B cell (primary cell): ENCODE measurements around the gene VIPR2. TPM values are rescaled to one million over a fixed set of nuclear protein-coding genes. Genes with fewer than 3 reads are reported as not detected.

Experiments used
- ATAC-seq: fragments of 200-7000 bp; cut with Tn5 transposase; one replicate; pipeline ENCODE4 v1.10.0; 2021; ENCODE audit warnings: low read depth, mild to moderate bottlenecking, moderate number of reproducible peaks, moderate library complexity
- CTCF ChIA-PET: fragments of 350-600 bp; sonication (Branson Sonifier 250); formaldehyde crosslinking; loops from one replicate; lab custom pipeline; 2021; ENCODE audit warnings: antibody characterized with exemption, inconsistent platforms; lab: Charles Lee
- POLR2A ChIA-PET: fragments of 350-600 bp; sonication (Branson Sonifier 250); formaldehyde crosslinking; loops from one replicate; lab custom pipeline; 2021; ENCODE audit warnings: antibody characterized with exemption; lab: Charles Lee
- DNase-seq: peaks from one replicate; pipeline ENCODE4 v3.0.0; 2013
- H2AFZ ChIP-seq: 2 replicates; pipeline ENCODE4 v1.6.1; 2012; ENCODE audit warnings: mild to moderate bottlenecking, low read depth, low read length; ENCODE audit not compliant: insufficient read depth, poor library complexity, severe bottlenecking
- H3K27ac ChIP-seq, 2 donors: 1 replicate in 1 of 2; 2 replicates in 1 of 2; pipeline ENCODE4 v1.5.1; 2012 to 2013; ENCODE audit warnings: low read length in 2 of 2, mild to moderate bottlenecking in 2 of 2, moderate library complexity in 1 of 2
- H3K27me3 ChIP-seq, 4 experiments: fragments of 200-600 bp in 1 of 4; sonication (generic) in 1 of 4; replicated peaks in 1 of 4; 1 replicate in 2 of 4; 2 replicates in 2 of 4; pipeline versions ENCODE4 v1.6.1 to v1.7.0; 2013 to 2016; ENCODE audit warnings: low read length in 3 of 4, mild to moderate bottlenecking in 2 of 4, mixed read lengths in 1 of 4, moderate library complexity in 1 of 4; ENCODE audit not compliant: insufficient read depth in 4 of 4, control insufficient read depth in 3 of 4; ENCODE audit errors: control extremely low read depth in 1 of 4
- H3K36me3 ChIP-seq, 2 experiments: replicated peaks in 1 of 2; 1 replicate in 1 of 2; 2 replicates in 1 of 2; pipeline versions ENCODE4 v1.6.1 to v1.7.1; 2013; ENCODE audit warnings: low read length in 1 of 2; ENCODE audit not compliant: insufficient read depth in 2 of 2, control insufficient read depth in 1 of 2; ENCODE audit errors: control extremely low read depth in 1 of 2, extremely low read depth in 1 of 2
- H3K4me1 ChIP-seq, 2 donors: fragments of 200-600 bp in 1 of 2; sonication (generic) in 1 of 2; 1 replicate in 1 of 2; 2 replicates in 1 of 2; pipeline versions ENCODE4 v1.5.1 to v1.6.1; 2013 to 2017; ENCODE audit warnings: low read length in 2 of 2; ENCODE audit not compliant: control insufficient read depth in 2 of 2, insufficient read depth in 2 of 2
- H3K4me2 ChIP-seq: replicated peaks from 2 replicates; pipeline ENCODE3; 2012; ENCODE audit warnings: mild to moderate bottlenecking, low read depth, low read length; ENCODE audit not compliant: poor library complexity, severe bottlenecking
- H3K4me3 ChIP-seq, 5 experiments: fragments of 200-600 bp in 1 of 5; sonication (generic) in 1 of 5; 1 replicate in 3 of 5; 2 replicates in 2 of 5; pipeline versions ENCODE4 v1.5.1 to v1.7.0; 2011 to 2016; ENCODE audit warnings: low read length in 4 of 5, mild to moderate bottlenecking in 4 of 5, low read depth in 2 of 5, control low read depth in 1 of 5, moderate library complexity in 1 of 5; ENCODE audit not compliant: insufficient read depth in 1 of 5; ENCODE audit errors: control extremely low read depth in 1 of 5, extremely low read depth in 1 of 5
- H3K79me2 ChIP-seq: fragments of 200-600 bp; sonication (generic); one replicate; pipeline ENCODE4 v1.6.0; 2016; ENCODE audit warnings: low read length; ENCODE audit not compliant: control insufficient read depth, insufficient read depth
- H3K9ac ChIP-seq: fragments of 200-600 bp; sonication (generic); 2 replicates; pipeline ENCODE4 v1.6.1; 2017; ENCODE audit warnings: mild to moderate bottlenecking, low read length, moderate library complexity
- H3K9me3 ChIP-seq, 3 donors: one replicate each; pipeline versions ENCODE4 v1.6.1 to v1.7.1; 2013; ENCODE audit warnings: low read length in 2 of 3; ENCODE audit not compliant: control insufficient read depth in 2 of 3, insufficient read depth in 1 of 3; ENCODE audit errors: control extremely low read depth in 1 of 3
- H4K20me1 ChIP-seq: 2 replicates; pipeline ENCODE4 v1.6.0; 2012; ENCODE audit warnings: mild to moderate bottlenecking, low read length; ENCODE audit not compliant: insufficient read depth, control insufficient read depth, poor library complexity, severe bottlenecking
- H3K27ac Mint-ChIP-seq: one replicate; pipeline ENCODE4 v1.8.0; 2021; ENCODE audit warnings: mixed read lengths
- H3K27me3 Mint-ChIP-seq: one replicate; pipeline ENCODE4 v1.8.0; 2021; ENCODE audit warnings: mixed read lengths
- H3K4me1 Mint-ChIP-seq: one replicate; pipeline ENCODE4 v1.8.0; 2021; ENCODE audit warnings: mixed read lengths
- H3K4me3 Mint-ChIP-seq: one replicate; pipeline ENCODE4 v1.8.0; 2021; ENCODE audit warnings: mixed read lengths
- H3K9me3 Mint-ChIP-seq: one replicate; pipeline ENCODE4 v1.8.0; 2022; ENCODE audit warnings: mixed read lengths; ENCODE audit not compliant: insufficient read depth
- EZH2 ChIP-seq: IDR thresholded peaks from 2 replicates; pipeline ENCODE4 v1.6.1; 2012; ENCODE audit warnings: borderline replicate concordance, low read depth, mild to moderate bottlenecking, moderate library complexity, low read length; ENCODE audit not compliant: insufficient read depth, poor library complexity, severe bottlenecking
- WGBS: methylation state at CpG from one replicate; pipeline ENCODE4 v1.1.5; 2013; ENCODE audit warnings: missing lambda C conversion rate; ENCODE audit not compliant: insufficient coverage; 5-methylcytosine and 5-hydroxymethylcytosine counted together
- intact Hi-C: fragments of 100-400 bp; cut with micrococcal nuclease; formaldehyde crosslinking; loops from one replicate; pipeline ENCODE4 v1.10.0; 2022
- polyA plus RNA-seq: library from polyadenylated mRNA; depleted of rRNA; stranded (reverse); fragments of >200 nt; gene quantifications from 2 replicates; pipeline ENCODE4 v1.2.3, GENCODE V29; 2012
- total RNA-seq, 2 donors: library from RNA; stranded (reverse); fragments of 120-200 nt in 1 of 2; gene quantifications; 1 replicate in 1 of 2; 2 replicates in 1 of 2; pipeline versions ENCODE4 v1.2.3 to v1.2.4, GENCODE V29; 2013 to 2022
- TF ChIP-seq, protein P1 (sequence below): fragments of 200-600 bp; IDR thresholded peaks from one replicate; pipeline ENCODE4 v1.8.0; 2022; ENCODE audit warnings: antibody characterized with exemption, mild to moderate bottlenecking

The VIPR2 gene
- total and polyA plus RNA-seq, 2 donors (not counting 1 experiment from before 2014, with no cell fraction given), result not detected

DNA sequence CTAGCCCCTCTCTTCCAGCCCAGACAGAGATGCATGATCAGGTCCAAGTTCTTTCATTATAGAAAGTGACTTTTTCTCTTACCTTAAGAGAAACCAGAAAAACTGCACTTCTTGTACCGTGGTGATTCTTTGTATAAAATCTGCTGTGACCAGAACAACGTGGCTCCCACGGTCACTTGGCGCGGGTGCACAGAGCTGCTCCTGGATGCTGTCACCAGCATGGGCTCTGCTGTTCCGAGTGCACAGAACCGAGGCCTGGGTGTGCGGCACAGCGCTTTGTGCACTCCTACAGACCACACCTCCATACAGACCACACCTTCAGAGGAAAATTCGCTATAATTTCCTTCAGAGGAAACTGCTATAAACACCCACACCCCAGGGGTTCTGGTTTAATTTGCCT lies 26.0 kb downstream of the VIPR2 start:
- TF ChIP-seq, protein P1, sequence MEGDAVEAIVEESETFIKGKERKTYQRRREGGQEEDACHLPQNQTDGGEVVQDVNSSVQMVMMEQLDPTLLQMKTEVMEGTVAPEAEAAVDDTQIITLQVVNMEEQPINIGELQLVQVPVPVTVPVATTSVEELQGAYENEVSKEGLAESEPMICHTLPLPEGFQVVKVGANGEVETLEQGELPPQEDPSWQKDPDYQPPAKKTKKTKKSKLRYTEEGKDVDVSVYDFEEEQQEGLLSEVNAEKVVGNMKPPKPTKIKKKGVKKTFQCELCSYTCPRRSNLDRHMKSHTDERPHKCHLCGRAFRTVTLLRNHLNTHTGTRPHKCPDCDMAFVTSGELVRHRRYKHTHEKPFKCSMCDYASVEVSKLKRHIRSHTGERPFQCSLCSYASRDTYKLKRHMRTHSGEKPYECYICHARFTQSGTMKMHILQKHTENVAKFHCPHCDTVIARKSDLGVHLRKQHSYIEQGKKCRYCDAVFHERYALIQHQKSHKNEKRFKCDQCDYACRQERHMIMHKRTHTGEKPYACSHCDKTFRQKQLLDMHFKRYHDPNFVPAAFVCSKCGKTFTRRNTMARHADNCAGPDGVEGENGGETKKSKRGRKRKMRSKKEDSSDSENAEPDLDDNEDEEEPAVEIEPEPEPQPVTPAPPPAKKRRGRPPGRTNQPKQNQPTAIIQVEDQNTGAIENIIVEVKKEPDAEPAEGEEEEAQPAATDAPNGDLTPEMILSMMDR, result no peak
- TF ChIP-seq EZH2, result no peak
- Mint-ChIP-seq H3K4me3 (no peak overlapping the region), H3K9me3 (no peaks in the 10 kb centered on the region), H3K27me3 (peaks cover under 1% of the 10 kb centered on the region), H3K27ac (no peak overlapping the region), H3K4me1 (no peaks in the 10 kb centered on the region)
- Histone ChIP-seq H3K4me3 (no peak overlapping the region), H3K36me3 (no peaks in the 10 kb centered on the region), H3K79me2 (no peaks in the 10 kb centered on the region), H4K20me1 (no peaks in the 10 kb centered on the region), H3K9me3 (peaks cover 0 to 11% (median 0%) of the 10 kb centered on the region in 3 donors), H3K4me2 (no peak overlapping the region), H3K27ac (no peak overlapping the region), H3K4me1 (no peaks in the 10 kb centered on the region), H3K9ac (no peak overlapping the region), H3K27me3 (peaks cover 0 to 3% (median 0%) of the 10 kb centered on the region in 4 experiments), H2AFZ (no peak overlapping the region)
- ChIA-PET POLR2A (no interaction called here), CTCF (no interaction called here)
- ATAC-seq, result no peak
- 97% methylated on average over 5 of the region's 10 CpGs for WGBS
- intact Hi-C loops, result no loop called here
- no peak for DNase-seq

DNA sequence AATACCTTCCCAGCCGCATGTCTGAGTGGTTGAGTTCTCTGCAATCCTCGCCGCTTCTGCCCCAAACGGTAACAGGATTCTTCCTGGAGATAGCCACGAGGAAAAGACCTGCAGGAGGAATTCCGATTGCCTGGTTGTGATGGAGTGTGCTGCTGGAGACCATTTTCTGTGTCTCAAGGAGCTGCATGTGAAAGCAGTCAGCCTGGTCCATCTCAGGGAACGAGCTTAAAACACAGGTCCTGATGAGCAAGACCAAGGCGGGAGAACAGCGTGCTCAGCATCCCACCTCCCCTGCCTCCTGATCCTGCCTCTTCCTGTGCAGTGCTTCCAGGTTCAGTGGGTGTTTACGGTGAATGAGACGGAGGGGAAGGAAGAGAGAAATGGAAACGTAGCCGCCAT lies 26.5 kb downstream of the VIPR2 start:
- no peak overlapping the region for H3K27ac ChIP-seq
- H3K4me3 Mint-ChIP-seq, result no peak overlapping the region
- H2AFZ ChIP-seq, result no peak overlapping the region
- H3K9me3 Mint-ChIP-seq, result no peaks in the 10 kb centered on the region
- intact Hi-C loops, result no loop called here
- peaks cover 5% of the 10 kb centered on the region for H3K27me3 Mint-ChIP-seq
- H3K4me3 ChIP-seq, result no peak overlapping the region
- 84% methylated on average over 9 of the region's 13 CpGs for WGBS
- H3K4me1 Mint-ChIP-seq, result no peaks in the 10 kb centered on the region
- H3K36me3 ChIP-seq, result no peaks in the 10 kb centered on the region
- TF ChIP-seq, protein P1, result no peak
- no peak for TF ChIP-seq EZH2
- H3K9me3 ChIP-seq, result peaks cover 0 to 11% (median 0%) of the 10 kb centered on the region in 3 donors
- H3K79me2 ChIP-seq, result no peaks in the 10 kb centered on the region
- no peaks in the 10 kb centered on the region for H4K20me1 ChIP-seq
- no peak overlapping the region for H3K27ac Mint-ChIP-seq
- no peaks in the 10 kb centered on the region for H3K4me1 ChIP-seq
- DNase-seq (no peak), ATAC-seq (no peak)
- H3K27me3 ChIP-seq, result peaks cover 0 to 3% (median 0%) of the 10 kb centered on the region in 4 experiments
- H3K4me2 ChIP-seq, result no peak overlapping the region
- no peak overlapping the region for H3K9ac ChIP-seq
- ChIA-PET CTCF (no interaction called here), POLR2A (no interaction called here)
